GM19239 (cell line): Measurements from ENCODE around the gene URAD.
A peak's percentile ranks its signal among the peaks of the same experiment; 100 is the strongest.

Source experiments
- DNase-seq: peaks from one replicate; pipeline ENCODE4 v3.0.0; 2011; ENCODE audit warnings: low spot score; ENCODE audit not compliant: insufficient read length
- FAIRE-seq: peaks from 2 replicates; lab custom pipeline; 2011; peaks lifted over from hg19 to GRCh38; lab: Jason Lieb, UNC

Gene URAD

DNA sequence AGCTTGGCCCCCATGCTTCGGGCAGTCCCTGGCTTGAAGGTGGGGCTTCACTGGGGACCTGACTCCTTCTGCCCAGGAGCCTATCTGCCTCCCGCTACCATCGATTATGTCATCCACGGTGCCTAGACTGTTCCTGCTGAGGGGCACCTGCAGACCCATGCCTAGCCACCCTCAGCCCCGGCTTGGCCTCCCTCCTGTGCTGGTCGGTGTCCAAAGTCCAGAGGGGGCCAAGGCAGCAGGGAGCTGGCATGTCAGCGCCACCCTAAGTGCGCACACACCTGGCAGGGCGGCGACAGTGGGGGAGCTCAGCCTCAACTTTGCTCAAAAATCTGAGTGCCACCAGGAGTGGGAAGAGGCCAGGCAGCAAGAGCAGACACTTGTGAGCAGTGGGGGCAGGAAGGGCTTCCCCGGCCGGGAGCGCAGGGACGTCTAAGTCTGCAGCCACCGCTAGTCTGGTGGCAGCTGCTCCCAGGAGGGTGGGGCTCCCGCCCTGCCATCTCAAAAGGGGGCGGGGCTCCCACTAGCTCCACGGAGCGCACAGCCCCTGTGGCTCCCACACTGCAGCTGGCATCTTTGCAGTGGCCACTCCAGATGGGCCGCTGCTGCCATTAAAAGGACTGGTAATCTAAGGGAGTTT, 13.5 kb upstream of the URAD start:
- FAIRE-seq: no peak
- no peak for DNase-seq

DNA sequence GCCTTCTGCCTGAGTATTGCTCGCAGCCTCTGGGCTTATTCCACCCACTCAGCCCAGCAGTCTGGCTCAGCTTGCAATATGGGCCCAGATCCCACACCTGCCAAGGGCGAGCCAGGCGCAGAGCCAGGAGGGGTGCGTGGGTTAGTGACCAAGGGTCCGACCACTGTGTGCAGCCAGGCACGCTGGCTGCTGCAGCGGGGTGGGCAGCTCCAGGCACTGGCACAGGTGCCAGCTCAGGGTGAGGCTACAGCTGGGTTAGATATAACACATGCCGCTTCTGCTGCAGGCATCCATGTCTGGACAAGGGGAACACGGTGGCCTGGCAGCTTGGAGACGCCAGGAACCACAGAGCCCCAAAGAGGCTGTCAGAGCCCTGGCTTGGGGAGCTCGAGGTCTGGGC, 12.6 kb upstream of the URAD start:
- DNase-seq: no peak
- FAIRE-seq: no peak

DNA sequence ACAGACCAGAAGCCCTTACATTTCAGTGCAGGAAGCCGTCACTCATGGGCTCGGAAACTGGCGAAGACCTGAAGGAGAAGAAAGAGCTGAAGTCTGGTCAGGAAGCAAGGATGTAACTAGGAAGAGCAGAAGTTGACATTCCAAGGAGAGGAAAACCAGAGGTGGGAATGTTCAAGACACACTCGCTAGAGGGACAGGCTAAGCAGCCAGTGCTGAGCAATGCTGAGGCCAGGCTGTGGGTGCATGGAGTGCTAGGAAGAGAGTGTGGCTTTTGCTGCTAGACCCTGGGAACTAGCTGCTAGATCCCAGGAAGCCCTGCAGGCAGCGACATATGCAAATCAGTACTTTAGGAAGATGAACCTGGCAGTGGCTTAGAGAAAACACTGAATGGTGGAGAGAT, 12.1 kb upstream of the URAD start:
- FAIRE-seq: no peak
- DNase-seq: no peak

DNA sequence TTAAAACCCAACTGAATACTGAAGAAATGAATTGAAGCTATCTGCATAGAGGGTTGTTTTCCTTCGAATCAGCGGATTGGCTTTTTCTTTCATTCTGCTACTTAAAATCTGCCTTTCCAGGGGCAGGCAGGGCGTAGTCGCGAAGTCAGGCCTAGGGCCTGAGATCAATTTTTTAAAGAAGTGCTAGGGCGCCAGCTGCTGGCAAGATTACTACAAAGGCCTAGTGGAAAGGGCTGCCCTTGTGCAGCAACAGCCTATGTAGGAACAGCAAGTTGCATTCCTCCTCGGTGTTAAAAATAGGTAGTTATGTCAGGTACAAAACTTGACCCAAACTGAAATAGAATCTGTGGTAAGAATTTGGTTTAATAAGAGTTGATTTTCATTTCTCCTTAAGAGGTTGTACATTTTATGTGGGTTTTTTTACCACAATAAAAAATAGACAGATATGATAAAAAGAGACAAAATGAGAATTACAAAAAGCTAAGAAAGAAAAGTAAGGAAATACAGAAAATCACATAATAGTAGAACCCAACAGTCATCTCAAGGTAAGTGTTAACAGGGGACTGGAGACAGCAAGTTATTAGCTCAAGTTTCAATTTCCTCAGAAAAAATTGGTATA, 9.5 kb upstream of the URAD start:
- no peak for DNase-seq
- peak; percentile 79 for FAIRE-seq

DNA sequence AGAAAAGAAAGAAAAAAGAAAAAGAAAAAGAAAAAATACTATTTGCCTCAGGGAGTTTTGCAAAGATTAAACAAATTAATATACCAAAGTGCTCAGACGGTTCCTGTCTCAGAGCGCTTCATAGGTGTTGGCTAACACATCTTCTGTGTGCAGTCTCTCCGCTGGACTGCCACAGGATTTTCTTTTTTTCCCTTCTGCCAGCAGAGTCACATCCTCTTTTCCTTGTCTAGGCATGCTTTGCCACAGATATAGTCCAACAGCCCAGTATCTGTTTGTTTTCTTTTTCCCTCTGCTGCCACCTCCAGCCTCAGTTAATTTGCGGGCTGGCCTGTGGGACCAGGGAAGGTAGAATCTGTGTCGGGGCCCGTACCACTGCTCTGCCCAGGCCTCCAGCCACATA, 3.4 kb upstream of the URAD start:
- FAIRE-seq (no peak), DNase-seq (no peak)

DNA sequence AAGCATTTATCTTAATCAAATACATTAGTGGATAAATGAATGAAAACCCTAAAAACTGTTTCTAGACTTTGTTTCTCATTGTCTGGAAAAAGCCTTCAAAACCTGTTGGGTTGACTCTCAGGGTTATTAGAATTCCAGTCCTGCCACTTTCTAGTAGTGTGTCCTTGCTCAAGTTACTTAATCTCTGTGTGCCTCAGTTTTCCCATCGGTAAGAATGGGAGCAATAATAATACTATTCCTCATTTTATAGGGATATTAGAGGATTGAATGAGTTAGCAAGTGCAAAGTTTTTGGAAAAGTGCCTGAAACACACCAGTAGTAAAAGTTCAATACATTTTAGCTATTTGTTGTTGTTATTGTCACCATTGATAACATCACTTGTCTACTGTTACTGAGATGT, 2.9 kb downstream of the URAD start:
- FAIRE-seq: no peak
- no peak for DNase-seq

DNA sequence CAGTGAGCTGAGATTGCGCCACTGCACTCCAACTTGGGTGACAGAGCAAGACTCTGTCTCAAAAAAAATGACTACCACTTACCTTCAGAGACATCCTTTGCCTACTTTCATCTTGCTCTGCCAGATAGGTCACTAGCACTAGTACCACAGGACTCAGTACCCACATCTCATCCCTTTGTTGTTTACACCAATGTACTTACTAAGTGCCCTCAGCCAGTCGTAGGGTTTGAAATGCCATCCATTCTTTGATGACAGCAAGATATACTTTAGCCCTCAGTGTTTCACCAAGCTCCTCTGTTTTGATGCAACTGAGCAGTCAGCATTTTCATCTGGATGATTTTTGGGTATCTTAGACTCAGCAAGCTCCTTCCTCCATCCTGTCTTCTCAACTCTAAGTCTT, 6.1 kb downstream of the URAD start:
- FAIRE-seq (no peak), DNase-seq (no peak)

DNA sequence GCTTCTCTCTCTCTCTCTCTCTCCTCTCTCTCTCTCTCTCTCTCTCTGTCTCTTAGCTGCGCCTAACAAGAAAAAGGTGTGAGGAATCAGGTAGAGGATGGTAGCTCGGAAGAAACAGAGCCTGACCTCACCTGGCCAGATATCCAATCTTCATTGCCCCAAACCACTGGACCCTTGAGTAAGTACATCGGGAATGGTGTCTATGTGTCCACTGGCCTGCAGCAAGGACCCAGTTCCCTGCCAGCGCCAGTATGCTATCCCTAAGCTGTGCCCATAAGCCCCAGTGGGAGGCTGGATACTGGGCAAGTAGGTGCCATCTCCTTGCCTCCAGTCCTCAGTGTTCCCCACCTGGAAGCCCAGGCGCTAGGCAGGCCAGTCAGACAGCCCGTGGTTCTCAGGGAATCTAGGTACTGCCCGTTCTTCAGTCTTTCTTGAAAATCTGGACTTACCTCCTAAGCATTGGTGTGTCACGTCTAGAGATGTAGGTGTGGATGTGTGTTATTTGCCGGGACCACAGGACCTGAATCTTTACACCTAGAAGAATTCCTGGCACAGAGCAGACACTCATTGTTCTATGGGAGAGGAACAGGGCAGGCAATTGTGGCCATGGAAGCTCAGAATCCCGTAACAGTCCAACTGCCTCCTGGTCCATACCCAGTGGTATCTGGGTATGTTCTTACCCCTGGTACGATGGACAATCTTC, 7.3 kb downstream of the URAD start:
- FAIRE-seq (no peak), DNase-seq (no peak)

DNA sequence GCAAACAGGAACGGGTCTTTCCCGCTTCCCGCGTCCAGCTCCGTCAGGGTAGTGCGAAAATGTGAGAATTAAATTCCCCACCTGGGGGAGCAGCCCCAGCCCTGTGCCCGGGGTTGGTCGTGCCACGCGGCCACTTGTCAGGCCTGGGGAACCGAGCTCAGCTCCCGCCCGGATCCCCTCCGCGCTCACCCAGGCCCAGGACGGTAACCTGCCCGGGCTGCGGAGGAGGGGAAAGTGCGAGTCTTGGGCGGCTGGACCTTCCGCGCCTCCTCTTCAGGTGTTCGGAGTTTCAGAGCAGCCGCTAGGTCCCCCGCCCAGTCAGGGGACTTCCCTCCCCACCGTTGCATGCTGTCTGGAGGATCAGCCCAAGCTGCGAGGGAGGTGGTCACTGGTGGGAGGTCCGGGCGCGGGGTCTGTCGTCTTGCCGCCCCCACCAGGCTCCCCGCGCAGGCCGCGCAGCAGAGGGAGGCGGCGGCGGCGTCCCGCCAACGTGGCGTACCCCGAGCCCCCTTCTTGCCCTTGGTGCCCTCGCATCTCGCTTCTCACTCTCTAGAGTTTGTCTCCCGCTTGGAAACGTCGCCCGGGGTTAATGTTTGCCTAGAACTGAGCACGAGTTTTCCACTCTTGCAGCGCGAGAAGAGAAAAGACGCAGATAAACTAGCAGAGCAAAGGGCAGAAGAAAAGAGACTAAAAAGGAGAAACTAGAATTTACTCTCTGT, 8.1 kb downstream of the URAD start:
- DNase-seq (no peak), FAIRE-seq (no peak)

DNA sequence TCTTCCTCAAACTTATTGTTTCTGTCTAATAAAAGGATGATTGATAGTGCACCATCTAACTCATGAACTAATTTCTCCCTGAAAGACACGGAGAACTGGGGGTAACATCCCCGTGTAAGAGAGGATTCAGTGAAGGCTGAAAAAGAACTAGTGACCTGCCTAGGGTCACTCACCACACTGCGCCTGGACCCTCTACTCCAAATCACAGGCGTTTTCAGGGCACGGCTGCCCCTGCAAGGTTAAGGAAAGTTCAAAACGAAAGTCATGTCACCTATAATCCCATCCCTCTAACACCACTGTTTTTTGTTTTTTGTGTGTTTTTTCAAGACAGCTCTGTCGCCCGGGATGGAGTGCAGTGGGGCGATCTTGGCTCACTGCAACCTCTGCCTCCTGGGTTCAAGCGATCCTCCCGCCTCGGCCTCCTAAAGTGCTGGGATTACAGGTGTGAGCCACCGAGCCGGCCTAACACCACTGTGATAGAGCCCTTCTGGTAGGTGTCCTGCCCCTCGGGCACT, 8.7 kb downstream of the URAD start:
- FAIRE-seq (no peak), DNase-seq (no peak)

DNA sequence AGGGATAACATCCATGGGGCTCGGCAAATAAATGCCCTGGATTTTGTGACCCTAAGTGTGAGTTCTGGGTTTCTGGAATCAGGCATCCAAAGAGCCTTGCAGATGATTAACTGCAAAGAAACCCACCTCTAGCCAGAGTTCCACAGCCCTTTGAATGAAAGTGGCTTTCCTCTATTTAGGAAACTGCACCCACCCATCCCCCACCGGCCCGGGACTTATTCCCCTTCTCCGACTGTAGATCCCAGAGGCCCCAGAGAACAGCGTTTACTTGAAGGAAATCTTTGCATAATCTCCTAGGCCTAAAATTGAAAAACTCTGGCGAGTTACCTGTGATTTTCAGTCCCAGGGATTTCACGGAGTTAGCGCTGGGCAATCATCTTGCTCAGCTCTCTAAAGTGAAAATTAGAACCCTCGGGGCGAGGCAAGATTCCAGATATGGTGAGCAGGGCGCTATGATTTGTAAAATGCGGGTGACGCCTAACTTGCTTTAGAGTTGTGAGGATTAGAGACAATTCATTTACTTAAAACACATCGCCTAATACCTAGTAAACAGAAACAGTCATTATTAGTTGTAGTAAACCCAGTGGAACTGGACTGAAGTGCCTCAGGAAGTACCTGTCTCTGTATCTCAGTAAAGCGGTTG, 9.4 kb downstream of the URAD start:
- FAIRE-seq: no peak

DNA sequence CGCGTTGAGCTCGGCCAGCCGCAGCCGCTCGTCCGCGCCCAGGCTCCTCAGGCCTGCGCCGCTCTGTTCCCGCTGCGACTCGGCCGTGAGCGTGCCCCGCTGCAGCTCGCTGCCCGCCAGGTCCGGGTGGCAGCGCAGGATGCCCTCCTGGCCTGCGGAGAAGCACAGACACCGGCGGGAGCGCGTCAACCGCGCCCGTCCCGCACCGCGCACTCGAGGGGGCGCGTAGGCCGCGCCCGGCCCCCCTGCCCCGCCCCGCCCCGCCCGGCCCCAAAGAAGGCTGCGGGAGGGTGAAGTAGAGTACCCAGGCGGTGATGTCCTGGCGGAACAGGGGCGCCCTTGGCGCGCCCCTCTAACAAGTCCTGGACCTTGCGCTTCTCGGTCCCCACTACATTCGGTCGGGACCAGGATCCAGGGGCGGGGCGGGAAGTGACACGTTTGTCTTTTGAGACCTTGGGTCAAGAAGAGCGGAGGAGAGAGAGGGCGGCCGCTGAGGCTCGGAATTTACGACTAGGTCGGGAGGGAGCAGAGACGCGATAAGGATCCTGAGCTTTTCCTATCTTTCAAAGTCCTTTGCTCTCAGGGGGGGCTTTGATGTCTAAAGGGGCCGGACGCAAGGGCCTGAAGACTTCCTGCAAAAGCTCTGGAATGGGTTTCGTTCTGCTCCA, 10.1 kb downstream of the URAD start:
- FAIRE-seq (no peak), DNase-seq (no peak)

More for the DNA sequence above, 9.4 kb downstream of the URAD start:
- no peak for DNase-seq

DNA sequence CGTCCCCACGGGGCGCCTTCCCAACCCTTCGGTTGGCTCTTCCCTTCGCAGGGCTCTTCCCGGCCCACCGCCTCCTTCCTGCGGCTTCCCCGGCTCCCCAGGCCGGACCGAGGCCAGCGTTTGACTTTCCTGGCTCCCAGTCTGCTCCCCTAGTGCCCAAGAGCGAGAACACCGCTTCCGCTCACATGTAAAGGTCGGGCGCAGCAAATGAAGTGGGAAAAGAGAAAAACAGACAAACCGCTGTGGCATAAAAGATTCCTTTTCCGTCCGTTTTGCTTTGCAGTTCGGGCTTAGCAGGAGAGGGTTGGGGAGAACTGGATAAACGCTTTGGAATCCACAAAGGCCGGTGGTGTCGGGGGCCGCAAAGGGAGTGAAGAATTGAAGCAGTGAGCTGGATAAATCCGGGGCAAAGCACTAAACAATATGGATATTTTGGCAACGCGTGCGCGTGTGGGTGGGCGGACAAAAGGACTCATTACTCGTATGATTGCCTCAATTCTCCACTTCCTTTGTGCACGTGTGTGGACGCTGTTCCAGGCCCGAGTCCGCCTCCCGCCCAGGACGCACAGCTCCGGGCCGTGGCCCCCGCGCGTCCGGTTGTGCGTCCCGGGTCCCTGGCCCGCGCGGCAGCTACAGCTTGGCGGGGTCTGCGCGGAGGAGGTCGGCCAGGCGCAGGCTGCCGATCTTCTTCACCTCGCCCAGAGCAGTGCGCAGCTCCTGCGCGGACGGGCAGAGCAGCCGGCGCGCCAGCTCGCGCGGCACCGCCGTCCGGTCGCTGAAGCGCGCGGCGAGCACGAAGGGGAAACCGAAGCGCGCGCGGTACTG, 10.8 kb downstream of the URAD start:
- DNase-seq (no peak), FAIRE-seq (no peak)

DNA sequence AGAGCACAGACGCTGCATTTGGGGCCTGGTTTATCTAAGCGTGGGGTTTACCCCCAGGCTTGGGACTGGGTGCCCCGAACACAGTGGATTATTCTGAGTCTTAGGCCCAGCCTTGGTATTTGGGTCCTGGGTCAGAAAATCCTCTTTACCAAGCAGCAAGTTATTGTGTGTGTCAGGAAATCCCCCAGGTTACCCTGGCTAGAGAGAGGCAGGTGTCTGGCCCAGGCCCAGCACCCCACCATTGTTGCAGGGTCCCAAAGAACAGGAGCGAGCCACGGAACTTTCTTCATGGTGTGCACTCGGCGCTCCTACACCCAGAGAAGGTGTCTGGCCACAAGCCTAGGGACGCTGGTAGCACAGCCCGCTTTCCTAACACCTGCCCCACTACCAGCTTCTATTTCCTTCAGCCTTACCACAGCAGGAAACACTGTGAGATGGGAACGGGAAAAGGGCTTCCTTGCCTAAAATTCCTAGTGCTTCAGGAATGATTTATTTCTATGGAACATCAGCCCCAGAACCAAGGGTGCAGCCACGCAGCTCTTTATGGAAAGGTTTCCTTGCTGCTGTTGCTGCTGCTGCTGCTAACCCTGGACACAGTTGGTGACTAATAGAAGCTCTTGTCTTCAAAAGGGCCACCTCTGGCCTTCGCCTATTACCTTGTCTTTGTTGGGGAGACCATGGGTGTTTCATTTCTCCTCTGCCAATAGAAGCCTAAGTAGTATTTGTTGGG, 12.0 kb downstream of the URAD start:
- FAIRE-seq (no peak), DNase-seq (no peak)

DNA sequence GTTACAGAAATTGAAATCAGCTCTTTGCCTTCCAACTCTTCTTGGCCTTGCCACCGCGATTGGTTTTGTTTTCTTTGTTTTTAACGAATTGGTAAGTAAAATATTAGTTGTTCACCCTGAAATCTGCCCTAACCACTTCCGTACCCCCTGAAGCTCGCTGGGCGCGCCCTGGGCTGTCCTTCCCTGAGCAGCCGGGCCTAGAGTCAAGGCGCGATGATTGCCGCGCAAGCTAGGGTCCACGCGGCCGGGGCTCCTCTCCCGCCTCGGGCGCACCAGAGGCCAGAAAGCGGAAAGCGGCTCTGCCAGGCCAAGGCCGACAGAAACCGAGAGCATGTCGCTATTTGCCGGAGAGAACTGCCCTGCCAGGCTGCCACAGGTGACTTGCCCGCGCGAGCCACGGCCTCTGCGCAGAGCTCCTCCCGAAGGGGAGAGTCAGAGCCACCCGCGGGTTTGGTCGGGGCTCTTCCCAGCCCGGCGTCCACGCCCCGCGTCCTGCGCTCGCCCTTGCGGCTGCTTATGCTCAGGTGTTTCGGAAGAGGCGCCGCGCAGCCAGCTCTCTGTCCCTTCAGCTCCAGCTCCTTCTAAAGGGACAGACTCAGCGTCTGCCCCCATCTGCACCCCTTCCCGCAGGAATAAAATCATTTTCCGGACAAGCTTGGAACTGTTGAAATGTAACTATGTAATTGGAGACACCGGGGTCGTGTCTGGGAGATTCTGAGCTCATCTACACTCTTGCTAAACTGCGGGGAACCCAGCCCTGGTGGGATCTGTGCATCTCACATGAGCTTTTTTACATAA, 12.7 kb downstream of the URAD start:
- no peak for DNase-seq
- no peak for FAIRE-seq

DNA sequence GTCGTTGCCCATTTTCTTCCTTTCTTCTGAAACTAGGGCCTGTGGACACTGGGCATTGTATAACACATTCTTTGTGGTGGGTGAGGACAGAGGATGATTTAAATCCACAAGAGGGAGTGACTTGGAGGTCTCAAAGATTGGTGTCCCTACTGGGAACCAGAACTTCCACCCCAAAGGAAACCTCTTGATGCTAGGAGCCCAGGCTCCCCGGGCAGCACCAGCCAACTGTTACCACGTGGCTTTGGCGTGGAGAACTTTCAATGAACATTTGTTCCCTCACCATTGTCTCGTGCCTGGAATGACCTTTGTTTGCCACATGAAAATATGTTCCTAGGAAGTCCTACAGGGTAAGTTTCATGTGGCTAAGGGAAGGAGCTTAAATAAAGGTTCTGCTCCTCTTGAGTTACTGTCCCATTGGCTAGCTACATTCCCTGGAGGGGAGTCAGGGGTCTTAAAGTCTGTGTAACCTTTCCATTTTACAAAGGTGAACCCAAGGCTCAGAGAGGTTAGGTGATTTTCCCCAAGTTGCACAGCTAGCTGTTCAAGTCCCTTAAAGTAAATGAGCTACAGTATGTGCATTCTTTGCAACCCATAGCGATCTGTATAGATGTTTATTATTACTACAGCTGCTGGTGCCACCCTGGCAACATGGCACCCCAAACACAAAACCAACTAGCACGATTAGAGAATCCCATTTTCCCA, 14.4 kb downstream of the URAD start:
- FAIRE-seq: no peak
- DNase-seq: no peak

DNA sequence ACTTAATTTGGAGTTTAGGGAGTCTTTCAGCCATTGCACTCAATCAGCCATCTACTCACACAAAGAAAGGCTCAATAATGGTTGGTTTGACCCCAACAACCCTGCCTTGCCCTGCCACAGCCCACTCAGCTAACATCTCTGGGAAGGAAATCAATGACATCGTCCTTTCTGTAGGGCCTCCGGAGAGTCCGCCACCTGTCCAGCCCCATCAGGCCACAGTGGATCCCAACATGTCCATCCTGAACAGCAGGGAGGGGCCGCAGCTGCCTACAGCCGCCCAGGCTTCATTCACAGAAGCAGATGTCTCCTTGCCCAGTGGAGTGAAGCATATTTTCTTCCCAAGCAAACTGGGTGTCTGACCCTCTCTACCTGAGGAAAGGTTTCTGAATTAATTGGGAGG, 15.2 kb downstream of the URAD start:
- FAIRE-seq (no peak), DNase-seq (no peak)
